Breast epithelium (tissue), 3 donors: ENCODE results near the gene MAP3K5.

Source experiments
- CTCF ChIP-seq, 3 donors: fragments of 450-650 bp; IDR thresholded peaks; one replicate each; pipeline ENCODE4 v1.5.1; 2016 to 2017; ENCODE audit warnings: antibody characterized with exemption in 3 of 3, mild to moderate bottlenecking in 3 of 3, moderate library complexity in 3 of 3
- POLR2AphosphoS5 ChIP-seq, 3 donors: sonication (generic); formaldehyde crosslinking; IDR thresholded peaks; one replicate each; pipeline ENCODE4 v1.6.1; 2017; ENCODE audit warnings: antibody characterized with exemption in 3 of 3

GRCh38 chr6:136761227-136761922 lies 30.9 kb downstream of the MAP3K5 start:
- TF ChIP-seq CTCF (IDR thresholded peaks at IDR 0.05) = no peak
- TF ChIP-seq POLR2AphosphoS5 (IDR thresholded peaks at IDR 0.05) = no peak
